DMS53 treated with DMSO at 0.1 percent for 48 hours (cell line): ENCODE data around the gene HNRNPF.
A peak's percentile ranks its signal among the peaks of the same experiment; 100 is the strongest.
"Not testable (repeated sequence)": the region's sequence is repeated elsewhere in the genome, so short reads cannot be mapped to it uniquely, and the experiment has no call there.

Source experiments
- DNase-seq: peaks from one replicate; lab custom pipeline; 2025; ENCODE audit not compliant: unreplicated experiment; lab: John Stamatoyannopoulos, UW

Gene HNRNPF

DNA sequence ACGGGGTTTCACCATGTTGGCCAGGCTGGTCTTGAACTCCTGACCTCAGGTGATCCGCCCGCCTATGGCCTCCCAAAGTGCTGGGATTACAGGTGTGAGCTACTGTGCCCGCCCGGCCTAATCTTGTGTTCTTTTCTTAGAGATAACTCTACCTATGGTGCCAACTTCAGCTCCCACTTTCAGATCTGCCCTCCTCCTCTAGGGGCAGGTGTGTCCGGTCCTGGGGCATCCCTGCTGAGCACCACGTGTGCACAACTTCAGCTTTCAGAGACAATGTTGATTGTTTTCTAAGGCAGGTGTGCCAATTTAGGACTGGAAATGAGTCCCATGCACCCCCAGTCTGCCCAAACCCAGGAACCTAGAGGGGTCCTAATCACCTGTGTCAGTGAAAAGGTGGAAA is 56.0 kb downstream of the HNRNPF start:
- no peak for DNase-seq

DNA sequence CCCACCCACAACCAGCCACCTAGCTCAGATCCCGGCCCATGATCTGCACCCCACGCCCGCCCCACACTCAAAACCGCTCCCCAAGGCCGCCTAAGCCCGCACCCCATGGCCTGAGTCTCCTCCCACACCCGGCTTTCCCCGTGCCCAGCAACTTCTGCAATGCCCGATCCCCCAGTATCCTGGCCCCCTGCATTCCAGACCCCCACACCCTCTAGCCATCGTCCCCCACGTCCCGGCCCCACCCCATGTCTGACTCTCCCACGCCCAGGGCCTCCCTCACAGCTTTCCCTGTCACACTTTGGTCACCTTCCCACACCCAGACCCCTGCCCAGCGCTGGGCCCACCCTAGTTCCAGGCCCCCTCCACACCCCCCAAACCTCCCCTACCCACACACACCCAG is 57.7 kb downstream of the HNRNPF start:
- no peak for DNase-seq

DNA sequence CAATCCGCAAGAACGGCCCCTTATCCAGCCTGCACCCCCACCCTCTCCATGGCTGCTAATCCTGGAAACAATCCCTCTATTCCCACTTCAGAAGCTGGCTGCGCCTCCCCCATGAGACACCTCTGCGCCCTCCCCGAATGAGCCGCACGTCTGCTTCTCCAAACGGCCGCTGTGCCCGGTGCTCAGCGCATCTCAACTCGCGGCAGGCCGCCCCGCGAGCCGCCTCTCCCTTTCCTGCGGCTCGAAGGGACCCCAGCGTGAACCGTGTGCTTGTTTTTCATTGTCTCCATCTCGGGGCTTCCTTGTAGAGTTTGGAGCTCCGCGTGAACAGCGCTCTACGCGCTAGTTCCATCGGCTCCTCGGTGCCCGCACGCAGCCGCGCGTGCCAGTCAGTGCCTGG is 58.3 kb downstream of the HNRNPF start:
- no peak for DNase-seq

- no peak for DNase-seq
These were observed 58.8 kb downstream of the HNRNPF start for GRCh38 chr10:43350156-43350555.

DNA sequence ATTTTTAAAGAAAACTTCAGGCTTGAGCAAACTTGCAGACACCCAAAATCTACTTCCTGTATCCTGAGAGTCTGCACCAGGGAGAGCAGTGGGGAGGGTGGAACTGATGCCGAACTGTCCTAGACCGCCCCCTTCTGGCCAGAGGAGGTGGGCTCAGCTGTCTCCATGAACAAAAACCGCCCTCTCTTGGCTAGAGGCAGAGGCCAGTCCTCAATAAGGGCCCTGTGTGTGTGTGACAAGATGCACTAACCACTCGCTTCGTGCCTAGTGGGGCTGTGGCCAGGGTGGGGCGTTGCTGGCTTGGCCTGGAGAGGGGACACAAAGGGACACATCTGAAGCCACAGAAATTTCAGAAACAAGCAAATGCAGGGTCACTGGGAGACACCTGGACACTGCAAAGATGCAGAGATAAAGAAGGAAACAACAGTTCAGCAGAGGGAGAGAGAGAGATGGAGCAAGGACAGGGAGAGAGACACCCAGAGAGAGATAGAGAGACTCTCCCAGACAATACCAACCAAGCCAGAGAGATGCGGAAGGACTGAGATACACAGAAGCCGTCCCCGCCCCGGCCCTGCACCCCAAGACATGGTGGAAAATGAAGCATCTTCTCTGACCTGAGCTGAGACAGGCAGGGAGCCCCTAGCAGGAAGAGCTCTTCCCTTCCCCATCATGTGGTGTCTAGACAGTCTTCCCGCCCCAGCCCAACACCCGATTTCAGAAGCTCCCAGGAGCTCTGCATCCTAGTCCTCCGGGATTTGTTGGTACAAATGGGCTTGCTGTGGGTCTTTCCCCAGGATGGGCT is 60.3 kb downstream of the HNRNPF start:
- peak; percentile 84 for DNase-seq

DNA sequence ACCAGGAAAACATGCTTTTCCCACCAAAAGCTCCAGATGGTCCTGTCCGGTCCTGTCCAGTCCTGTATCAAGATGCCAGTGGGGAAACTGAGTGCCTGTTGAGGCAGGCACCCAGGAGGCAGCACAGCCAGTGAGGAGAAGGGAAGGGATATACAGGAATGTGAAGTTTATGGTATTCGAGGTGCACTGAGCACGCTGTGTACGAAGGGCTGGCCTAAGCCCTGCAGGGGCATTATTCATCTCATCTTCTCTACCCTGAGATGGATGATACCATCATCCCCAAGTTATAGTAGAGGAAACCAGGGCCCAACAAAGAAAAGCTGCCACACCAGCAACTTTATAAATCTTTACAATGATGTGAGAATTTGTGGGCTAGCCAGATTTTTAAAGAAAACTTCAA is 61.0 kb downstream of the HNRNPF start:
- DNase-seq: no peak

DNA sequence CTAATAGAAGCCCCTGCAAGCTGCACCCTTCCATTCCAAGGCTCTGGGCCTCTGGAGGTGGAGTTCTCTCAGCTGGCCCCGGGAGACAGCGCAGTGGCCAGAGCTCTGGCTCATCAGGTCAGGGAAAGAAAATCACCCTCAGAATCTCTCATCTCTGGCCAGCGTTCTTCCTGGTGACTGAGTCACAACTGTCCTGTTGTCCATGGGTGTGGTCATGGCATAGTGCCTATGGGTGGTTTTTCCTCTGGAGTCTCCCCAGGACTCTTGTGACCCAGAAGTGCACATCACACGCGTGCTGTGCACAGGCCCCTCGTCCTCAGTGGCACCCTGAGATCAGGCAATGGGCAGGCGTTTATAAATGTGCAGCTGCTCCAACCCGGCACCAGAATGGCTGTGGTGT is 64.9 kb downstream of the HNRNPF start:
- no peak for DNase-seq

- DNase-seq: no peak
These were observed 65.9 kb downstream of the HNRNPF start for GRCh38 chr10:43343126-43343525.

DNA sequence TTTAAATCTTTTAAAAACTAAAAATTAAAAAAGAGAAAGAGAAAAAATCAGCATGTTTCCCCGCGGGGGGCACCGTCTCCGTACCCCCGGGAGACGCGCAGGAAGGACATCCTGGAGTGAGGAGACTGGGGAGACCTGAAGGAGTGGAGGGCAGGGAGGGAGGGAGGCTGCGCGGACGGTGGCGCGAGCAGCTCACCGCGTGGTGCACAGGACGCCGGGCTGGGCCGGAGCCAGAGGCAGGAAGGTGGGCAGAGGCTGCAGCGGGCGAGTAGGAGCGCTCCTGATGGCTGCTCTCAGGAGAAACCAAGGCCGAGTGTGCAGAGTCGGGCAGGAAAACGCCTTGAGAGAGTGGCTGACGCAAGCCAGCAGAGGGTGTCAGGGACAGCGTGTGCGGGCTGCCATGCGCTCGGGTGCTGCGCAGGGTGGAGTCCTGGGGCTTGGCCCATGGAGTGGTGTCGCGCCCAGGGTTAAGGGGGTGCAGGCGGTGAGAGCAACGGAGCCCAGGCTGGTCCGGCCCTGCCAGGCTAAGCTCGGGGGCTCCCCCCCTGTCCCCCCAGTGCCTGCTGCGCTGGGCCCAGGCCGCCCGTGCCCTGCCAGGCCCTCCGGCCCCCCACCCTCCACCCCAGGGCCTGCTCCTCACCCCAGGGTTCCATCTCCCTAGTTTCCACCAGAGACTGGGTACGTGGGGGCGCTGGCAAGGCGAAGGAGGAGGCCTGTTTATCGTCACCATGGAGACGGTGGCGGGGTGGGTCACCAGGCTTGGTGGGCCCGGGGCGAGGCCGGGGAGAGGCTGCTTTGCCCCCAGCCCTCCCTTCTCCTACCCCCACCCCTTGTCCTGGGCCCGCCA is 66.5 kb downstream of the HNRNPF start:
- no peak for DNase-seq

DNA sequence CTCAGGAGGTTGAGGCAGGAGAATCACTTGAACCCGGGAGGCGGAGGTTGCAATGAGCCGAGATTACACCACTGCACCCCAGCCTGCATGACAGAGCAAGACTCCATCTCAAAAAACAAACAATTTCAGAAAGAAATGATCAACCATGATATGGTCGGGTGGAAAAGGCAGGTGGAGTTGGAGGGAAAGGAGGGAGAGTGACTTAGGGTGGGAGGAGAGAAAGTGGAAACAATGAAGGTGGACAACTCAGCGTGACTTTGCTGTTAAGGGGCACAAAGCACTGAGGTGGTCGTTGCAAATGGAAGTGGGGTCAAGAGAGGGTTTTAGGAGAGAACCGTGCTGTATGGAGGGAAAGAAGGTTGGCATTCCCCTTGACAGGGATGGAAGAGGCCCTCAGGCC is 67.5 kb downstream of the HNRNPF start:
- no peak for DNase-seq

GRCh38 chr10:43340619-43341018 is 68.4 kb downstream of the HNRNPF start:
- peak; percentile 44 for DNase-seq

DNA sequence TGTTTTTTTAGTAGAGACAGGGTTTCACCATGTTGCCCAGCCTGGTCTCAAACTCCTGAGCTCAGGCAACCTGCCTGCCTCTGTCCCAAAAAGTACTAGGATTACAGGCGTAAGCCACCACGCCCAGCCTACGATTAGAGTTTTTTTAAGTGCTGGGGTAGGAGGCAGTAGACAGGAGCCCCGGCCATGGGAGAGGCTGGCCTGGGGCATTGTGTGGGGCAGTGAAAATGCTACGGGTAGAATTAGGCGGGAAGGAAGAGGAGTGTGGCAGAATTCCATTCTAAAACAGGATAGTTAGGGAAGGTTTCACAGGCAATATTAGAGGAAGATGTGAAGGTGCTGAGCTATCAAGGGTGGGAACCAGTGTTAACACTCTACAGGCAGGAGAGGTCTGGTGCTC is 68.9 kb downstream of the HNRNPF start:
- no peak for DNase-seq

- DNase-seq: no peak
These were observed 69.8 kb downstream of the HNRNPF start for GRCh38 chr10:43339136-43339535.

- no peak for DNase-seq
These were observed 70.9 kb downstream of the HNRNPF start for GRCh38 chr10:43338117-43338516.

DNA sequence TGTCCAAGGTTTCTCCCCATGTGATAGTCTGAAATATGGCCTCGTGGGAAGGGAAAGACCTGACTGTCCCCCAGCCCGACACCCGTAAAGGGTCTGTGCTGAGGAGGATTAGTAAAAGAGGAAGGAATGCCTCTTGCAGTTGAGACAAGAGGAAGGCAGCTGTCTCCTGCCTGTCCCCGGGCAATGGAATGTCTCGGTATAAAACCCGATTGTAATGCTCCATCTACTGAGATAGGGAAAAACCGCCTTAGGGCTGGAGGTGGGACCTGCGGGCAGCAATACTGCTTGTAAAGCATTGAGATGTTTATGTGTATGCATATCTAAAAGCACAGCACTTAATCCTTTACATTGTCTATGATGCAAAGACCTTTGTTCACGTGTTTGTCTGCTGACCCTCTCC is 71.5 kb downstream of the HNRNPF start:
- DNase-seq: not testable (repeated sequence)

DNA sequence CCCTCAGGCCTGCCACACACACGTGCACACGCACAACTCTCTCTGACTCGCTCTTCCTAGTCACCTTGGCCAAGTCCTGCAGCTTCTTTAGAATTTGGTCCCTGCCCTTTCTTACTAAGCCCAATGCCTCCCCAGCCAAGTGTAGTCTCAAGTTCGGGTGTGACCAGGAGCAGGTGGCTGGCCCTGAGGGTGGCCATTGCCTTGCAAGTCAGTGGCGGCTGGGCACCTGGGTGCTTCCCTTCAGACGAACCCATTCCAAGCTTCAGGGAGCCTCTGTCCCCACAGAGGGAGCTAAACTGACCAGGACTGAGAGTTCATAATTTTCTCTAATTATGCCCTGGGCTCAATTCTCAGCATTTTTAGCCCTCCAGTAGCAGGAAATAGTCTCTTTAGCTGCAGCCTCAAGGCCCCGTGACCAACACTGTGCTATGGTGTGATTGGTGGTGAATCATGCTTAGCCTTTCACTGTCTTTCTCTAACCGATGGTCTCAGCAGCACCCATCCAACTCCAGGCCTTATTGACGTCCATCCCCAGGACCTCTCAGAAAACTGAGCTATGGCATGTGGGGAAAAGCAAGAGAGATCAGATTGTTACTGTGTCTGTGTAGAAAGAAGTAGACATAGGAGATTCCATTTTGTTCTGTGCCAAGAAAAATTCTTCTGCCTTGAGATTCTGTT is 72.2 kb downstream of the HNRNPF start:
- DNase-seq: no peak

DNA sequence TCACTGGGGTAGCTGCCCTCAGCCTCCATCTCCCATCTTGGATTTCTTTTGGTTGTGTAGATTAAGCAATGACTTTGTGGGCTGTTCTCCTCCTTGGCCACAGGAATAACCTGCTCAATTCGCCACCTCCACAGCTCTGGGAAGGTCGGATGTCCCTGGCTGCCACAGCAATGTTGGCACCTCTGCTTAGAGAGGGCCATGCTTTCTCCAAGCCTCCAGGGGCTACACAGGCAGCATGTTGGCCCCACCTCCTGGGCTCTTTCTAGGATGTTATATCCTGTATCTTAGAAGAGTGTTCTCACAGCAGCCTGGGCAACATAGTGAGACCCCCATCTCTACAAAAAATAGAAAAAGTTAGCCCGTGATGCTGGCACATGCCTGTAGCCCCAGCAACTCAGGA is 72.9 kb downstream of the HNRNPF start:
- no peak for DNase-seq
